CD4-positive, alpha-beta T cell treated with Interferon gamma for 1 hour (primary cell): ENCODE data around the gene PSMD1.
A peak's percentile ranks its signal among the peaks of the same experiment; 100 is the strongest.
"Not testable (repeated sequence)": the region's sequence is repeated elsewhere in the genome, so short reads cannot be mapped to it uniquely, and the experiment has no call there.

Experiments used
- DNase-seq: peaks from one replicate; pipeline ENCODE4 v3.0.0-alpha.2; 2020

Gene PSMD1

GRCh38 chr2:231056453-231057416 is at the start of gene PSMD1:
Gene PSMD1 (plus strand): TSS chr2:231056867. CDS start chr2:231057026, 159 bp downstream.
- DNase-seq: peak; percentile 91

DNA sequence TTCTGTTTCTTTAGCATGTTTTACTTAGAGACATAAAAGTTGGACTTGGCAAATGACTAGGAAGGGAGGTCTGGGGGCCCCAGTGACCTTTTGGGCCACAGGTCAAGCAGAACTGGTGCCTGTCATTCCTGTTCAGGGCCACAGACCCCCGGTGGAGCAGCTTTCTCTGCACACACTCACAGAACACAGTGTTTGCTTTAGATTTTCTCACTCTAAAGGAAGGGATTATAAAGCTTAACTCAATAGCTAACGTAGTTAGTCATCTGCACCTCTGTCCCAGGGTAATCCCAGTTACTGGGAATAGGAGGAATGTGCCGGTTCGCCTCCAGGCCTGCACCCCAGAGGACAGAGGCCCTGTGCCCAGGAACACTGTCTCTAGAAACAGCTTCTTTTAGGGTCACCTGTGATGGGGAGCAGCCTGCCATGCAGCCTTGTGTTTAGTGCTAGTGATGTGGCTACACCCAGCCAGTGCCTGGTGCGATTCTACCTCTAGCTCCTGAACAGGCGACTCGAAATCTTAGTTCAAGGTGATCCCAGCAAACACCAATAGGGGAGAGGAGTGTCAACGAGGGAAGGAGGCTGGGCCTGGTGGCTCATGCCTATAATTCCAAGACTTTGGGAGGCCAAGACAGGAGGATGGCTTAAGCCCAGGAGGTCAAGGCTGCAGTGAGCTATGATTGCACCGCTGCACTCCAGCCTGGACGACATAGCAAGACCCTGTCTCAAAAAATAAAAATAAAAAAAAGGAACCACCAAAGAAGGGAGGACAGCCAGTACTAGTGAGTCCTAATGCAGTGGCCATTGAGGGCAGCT is 49.2 kb upstream of the PSMD1 start:
- no peak for DNase-seq

DNA sequence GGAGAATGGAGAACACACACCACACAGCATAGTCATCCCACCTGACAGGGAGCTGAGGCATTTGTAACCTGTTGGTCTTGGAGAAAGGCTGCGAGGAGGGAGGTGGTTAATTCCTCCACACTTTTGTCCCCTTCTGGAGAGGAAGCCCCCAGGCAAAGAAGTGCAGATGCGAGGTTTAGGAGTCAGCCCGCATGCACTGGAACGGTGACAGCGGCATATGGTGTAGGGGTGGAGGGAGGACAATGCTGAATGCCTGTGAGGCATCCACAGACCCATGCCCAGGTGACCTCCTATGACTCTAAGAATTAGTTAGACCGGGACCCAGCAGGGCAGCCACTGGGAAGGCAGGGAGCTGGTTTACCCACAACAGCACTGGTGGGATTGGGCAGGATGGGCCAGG is 48.5 kb upstream of the PSMD1 start:
- DNase-seq: no peak

GRCh38 chr2:231009236-231009919 is 47.3 kb upstream of the PSMD1 start:
- no peak for DNase-seq

DNA sequence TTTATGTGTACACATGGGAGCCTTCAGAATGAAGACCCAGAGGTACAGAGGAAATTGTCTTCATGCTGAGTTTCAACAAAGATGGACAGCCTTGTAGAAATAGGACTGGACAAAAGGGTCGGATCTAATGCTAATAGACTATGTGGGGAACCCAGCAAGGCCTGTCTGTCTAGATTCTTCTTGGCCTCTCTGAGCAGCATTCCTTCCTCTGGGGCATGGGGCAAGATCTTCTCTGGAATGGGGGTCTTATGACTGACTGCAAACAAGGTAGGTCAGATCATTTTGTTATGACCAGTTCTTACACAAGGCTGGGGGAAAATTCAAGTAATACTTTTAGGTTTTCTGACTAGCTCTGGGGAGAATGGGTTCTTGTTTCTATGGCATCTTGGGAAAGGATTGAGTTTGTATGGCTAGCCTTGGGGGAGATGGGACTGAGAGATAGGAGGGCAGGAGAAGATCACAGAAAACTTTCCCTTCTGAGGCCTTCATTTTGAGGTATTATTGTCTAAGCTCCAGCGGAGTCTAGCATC is 46.4 kb upstream of the PSMD1 start:
- DNase-seq: no peak

DNA sequence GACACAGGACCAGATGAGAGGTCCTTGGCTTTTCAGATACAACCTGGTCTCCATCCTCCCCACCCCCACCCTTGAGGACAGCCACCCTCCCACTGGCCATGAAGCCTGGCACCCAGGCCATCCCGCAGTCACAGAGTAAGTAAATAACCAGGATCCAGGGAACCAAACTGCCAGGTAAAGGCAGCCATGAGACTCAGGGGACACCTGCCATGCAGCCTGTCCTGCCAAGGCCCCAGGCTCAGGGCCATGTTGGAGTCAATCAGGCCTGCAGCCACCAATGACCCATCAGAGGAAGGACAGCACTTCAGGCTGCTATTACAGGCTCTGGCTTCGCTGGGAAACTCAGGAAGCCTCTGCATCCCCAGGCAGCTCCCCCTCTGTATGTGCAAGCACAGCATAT is 45.1 kb upstream of the PSMD1 start:
- DNase-seq: no peak

DNA sequence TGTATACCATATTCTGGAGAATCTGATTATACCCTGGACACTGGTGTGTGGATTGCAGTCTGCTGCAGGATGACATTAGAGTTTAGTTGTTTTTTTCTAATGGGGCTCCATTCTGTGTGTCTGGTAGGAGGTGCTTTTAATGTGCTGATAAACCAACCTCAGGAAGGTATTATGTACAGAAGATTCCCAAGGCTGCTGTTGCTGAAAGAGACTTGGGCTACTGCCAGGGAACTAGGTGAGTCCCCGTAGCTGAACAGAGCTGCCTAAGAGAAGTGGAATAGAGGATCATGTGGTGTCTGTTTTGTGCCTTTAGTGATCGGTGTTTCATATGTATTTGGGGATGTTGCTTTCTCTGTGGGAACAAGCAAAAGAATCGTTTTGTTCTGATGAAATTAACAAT is 44.2 kb upstream of the PSMD1 start:
- DNase-seq: no peak

DNA sequence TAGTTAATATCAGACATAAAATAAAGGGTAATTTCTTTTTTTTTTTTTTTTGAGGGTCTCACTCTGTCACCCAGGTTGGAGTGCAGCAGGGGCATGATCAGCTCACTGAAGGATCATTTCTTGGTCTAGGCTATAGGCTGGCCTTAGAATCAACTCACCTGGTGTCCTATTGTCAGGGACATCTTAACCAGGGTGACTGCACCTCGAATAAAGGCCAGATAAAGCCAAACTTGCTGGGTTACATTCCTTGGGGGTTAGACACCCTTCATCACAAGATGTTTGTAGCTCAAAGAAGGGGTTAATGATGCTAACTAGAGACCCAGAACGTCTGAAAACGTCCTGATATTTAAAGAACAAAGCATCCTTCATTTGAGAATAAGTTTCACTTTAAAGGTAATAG is 42.8 kb upstream of the PSMD1 start:
- no peak for DNase-seq

DNA sequence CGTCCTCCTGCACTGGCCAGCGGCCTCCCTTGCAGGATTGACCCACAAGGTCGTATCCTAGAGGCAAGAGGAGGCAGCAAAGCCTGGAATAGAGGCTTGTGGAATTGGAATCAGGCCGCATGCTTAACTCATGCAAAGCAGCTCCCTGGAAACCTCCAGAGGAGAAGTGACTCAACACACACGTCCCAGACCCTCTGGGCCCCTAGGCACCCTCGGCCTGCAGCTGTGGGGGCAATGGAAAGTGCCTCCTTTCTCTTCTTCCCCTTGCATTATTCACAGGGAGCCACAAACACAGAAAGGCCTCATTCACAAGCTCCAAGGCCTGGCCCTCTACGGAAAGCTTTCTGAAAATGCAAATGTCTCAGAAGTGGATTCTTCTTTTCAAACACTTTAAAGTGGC is 41.2 kb upstream of the PSMD1 start:
- DNase-seq: no peak

DNA sequence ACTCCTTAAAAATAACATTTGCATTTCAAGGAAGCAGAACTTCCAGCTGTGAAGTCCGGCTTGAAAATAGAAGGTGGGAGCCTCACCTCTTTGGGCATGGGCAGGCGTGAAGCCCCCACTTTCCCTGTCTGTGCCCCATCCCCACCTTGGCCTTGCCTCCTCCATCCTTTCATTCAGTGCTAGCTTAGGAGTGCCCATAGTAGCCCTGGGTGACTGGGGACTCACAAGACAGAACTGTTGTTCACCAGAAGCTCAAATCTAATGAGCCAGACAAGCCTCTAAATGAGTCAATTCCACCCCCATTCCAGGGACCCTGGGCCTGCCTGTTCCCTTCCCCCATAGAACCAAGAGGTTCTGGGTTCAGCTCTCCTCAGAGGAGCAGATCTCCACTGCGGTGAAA is 40.7 kb upstream of the PSMD1 start:
- no peak for DNase-seq

DNA sequence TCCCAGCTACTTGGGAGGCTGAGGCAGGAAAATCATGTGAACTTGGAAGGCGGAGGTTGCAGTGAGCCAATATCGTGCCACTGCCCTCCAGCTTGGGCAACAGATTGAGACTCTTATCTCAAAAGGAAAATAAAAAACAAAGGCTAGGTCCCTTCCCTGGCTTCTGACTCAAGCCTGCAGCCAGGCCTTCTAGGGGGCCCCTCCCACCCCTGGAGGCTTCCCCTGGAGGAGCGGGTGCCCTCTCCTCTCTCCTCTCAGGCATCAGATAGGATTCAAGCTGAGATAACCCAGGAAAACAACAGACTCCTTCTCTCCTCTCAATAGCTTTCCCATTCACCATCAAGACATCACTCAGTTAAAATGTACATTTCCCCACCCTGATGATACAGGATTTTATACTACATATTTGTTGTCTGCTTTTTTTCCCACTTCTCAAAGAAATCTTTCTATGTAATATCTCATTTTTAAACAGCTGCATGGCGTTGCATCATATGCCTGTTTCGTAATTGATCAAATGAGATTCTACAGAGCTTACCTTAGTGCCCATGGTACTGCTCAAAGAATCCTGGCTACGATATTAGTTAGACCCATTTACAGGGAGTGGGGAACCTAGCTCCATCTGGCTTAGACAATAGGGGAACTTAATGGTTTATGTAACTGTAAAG is 40.0 kb upstream of the PSMD1 start:
- DNase-seq: no peak

GRCh38 chr2:231017231-231017598 is 39.5 kb upstream of the PSMD1 start:
- DNase-seq: no peak

DNA sequence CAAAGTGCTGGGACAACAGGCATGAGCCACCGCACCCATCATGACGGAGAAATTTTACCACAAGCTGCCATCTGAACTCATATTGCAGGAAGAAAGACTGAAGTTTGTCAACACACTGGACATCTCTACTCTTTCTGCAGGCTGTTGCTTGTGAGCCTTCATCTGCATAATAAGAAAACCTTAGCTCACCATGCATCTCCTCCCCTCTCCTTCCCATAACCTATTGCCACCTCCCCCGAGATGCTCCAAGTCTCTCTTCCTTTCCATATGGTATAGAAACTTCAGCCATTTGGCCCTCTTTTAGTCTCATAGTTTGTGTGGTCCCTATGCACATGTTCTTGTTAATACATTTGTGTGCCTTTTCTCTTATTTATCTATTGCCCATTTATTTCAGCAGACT is 38.5 kb upstream of the PSMD1 start:
- DNase-seq: no peak

- DNase-seq: not testable (repeated sequence)
Measured at GRCh38 chr2:231025059-231025458, 31.6 kb upstream of the PSMD1 start.

- no peak for DNase-seq
Measured at GRCh38 chr2:231028889-231029288, 27.8 kb upstream of the PSMD1 start.

GRCh38 chr2:231029563-231029962 is 27.1 kb upstream of the PSMD1 start:
- no peak for DNase-seq

- no peak for DNase-seq
Measured at GRCh38 chr2:231030725-231031124, 25.9 kb upstream of the PSMD1 start.

DNA sequence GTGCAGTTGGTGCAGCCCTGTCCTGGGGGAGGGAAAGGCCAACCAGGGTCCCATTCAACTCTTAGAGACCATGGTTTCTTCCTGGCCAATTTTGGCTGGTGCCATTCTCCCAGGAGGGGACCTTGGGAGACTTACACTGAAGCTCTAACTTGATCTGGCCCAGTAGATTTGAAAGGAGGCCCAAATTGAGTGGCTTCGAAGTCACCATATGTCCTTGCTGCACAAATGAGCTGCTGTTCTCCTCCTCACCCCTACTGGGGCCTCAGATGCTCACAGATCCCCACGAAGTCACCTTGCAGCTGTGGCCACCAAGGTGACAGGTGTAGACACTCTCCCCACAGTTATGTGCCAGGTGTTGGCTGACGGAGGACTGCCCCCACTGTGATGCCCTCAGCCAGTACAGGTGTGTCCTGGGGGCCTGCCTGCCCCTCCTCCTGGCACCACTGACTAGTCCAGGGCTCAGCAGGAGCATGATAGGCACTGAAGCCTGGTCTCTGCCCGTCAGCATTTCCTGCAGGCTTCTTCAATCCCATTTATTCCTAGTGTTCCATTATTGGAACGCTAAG is 24.0 kb upstream of the PSMD1 start:
- DNase-seq: no peak

GRCh38 chr2:231033147-231034132 is 23.2 kb upstream of the PSMD1 start:
- DNase-seq: no peak

- no peak for DNase-seq
Measured at GRCh38 chr2:231034291-231034882, 22.3 kb upstream of the PSMD1 start.

DNA sequence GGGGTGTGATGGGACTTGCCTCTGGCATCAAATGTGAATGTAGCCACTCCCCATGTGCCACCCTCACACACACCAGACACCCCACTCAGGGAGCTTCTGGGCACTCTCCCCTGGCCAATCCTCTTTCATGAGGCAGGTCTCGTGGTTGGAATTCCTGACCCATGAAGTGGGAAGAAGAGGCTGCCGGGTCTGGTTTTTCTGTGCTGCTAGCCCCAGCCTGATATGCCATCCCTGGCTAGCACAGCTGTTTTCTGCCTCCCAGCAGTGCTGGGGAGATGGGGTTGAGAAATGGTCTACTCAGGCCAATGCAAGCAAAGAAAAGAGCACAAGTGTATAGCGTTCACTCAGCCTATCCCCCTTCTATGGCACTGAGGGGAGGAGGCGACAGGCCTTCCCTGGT is 20.5 kb upstream of the PSMD1 start:
- DNase-seq: no peak
